GM10266 (cell line): ENCODE measurements around the gene ILK.

Experiments
- DNase-seq: peaks from one replicate; pipeline ENCODE4 v3.0.0; 2012; ENCODE audit errors: extremely low spot score
- CTCF ChIP-seq: IDR thresholded peaks from 2 replicates; pipeline ENCODE4 v1.5.1; 2012; ENCODE audit warnings: mild to moderate bottlenecking, low read depth; ENCODE audit not compliant: control insufficient read depth, insufficient read depth; ENCODE audit errors: missing control alignments

ILK gene

DNA sequence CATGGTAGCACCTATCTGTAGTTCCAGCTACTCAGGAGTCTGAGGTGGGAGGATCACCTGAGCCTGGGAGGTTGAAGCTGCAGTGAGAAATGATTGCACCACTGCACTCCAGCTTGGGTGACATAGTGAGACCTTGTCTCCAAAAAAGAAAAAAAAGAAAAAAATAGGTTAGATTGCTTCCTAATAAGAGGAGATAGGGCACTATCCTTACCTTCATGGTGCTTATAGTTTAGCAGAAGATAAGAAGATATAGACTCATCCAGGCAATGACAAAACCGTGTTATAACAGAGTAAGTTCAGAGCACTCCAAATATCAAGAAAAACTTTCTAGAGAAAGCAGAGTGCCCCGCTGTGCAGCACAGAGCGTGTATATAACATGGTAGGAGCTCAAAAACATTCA is 42.3 kb upstream of the ILK start:
- DNase-seq: no peak
- TF ChIP-seq CTCF: no peak

GRCh38 chr11:6563121-6563619 is 40.4 kb upstream of the ILK start:
- no peak for TF ChIP-seq CTCF
- DNase-seq: no peak

DNA sequence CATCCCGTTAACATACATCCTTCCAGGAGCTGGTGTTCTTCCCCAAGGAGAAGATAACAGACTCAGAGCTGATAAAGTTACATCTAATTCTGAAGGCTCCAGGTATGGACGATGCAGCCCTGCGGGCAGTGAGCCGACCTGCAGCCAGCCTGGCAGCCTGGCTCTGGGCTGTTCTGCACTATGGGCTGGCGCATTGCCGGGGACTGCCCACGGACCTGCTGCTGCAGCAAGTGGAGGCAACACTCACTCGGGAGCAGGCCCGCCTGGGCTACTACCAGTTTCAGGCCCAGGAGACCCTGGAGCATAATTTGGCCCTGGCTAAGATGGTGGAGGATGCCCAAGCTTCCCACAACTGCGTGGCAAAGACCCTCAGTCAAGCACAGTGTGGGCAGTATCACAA is 39.9 kb upstream of the ILK start:
- no peak for TF ChIP-seq CTCF
- DNase-seq: no peak

DNA sequence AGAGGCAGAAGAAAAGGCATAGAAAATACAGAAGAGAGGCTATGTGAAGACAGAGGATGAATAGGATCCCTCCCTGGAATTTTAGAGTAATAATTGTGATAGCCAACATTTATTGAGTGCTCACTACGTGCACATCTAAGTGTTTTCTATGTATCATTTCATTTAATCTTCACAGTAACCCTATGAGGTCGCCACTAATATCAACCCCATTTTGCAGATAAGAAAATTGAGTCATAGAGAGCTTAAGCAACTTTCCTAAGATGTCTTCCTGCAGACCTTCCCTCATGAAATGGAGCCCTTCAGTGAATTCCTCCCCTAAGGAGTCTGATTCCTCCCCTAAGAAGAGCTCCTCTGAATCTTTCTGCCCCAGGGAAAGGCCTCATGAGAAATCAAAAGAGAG is 38.2 kb upstream of the ILK start:
- DNase-seq: no peak
- TF ChIP-seq CTCF: no peak

GRCh38 chr11:6565988-6566703 is 37.4 kb upstream of the ILK start:
- DNase-seq: no peak
- TF ChIP-seq CTCF: no peak

GRCh38 chr11:6566704-6567370 is 36.7 kb upstream of the ILK start:
- DNase-seq: no peak
- no peak for TF ChIP-seq CTCF

DNA sequence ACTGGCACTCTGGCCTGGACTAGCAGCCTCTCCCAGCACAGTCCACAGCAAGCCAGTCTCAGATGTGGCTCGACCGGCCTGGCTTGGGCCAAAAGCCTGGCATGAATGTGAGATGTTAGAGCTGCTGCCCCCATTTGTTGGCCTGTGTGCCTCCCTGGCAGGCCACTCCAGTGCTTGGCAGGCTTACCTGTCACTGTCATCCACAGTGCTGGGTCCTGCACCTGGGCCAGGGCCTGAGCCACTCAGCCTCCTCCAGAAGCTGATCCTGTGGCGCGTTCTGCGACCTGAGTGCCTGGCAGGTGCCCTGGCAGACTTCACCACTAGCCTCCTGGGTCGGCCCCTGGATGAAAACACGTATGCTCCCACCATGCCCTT is 36.2 kb upstream of the ILK start:
- DNase-seq: no peak
- no peak for TF ChIP-seq CTCF
